ENCODE results near the gene REXO5.

The REXO5 gene

GRCh38 chr16:20879175-20880040 lies 73.1 kb downstream of the REXO5 start:
- no peak for DNase-seq

DNA sequence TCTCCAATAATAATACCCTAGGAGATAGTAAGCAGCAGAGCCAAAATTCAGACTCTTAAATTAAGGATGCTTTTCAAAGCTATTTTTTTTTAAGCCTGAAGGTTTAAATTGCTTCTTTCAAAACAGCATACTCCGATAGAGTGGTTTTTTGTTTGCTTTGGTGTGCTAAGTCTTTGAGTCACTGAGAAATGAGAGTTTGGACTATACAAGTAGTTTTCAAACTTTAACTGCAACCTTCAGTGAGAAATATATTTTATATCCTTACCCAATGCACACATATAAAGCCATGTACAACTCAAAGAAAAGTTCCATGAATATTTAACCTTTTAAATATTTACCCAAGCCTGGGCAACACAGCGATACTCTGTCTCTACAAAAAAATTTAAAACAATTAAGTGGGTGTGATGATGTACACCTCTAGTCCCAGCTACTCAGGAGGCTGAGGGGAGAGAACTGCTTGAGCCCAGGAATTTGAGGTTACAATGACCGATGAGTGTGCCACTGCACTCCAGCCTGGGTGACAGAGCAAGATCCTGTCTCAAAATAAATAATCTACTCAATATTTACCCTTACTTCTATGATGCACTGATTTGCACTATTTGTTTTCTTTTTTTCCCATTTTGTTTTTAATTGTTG lies 74.7 kb downstream of the REXO5 start:
- no peak for DNase-seq

- DNase-seq, result no peak
Measured at GRCh38 chr16:20881503-20881878, 75.2 kb downstream of the REXO5 start.

- no peak for DNase-seq
Measured at GRCh38 chr16:20883554-20884239, 77.4 kb downstream of the REXO5 start.

GRCh38 chr16:20884240-20884556 lies 77.9 kb downstream of the REXO5 start:
- no peak for DNase-seq

- DNase-seq, result no peak
Measured at GRCh38 chr16:20886320-20886719, 80.0 kb downstream of the REXO5 start.

GRCh38 chr16:20887207-20887606 lies 80.9 kb downstream of the REXO5 start:
- DNase-seq, result no peak

- no peak for DNase-seq
Measured at GRCh38 chr16:20889625-20890275, 83.4 kb downstream of the REXO5 start.

- DNase-seq, result no peak
Measured at GRCh38 chr16:20894388-20894787, 88.1 kb downstream of the REXO5 start.

- DNase-seq, result no peak
Measured at GRCh38 chr16:20897253-20897897, 91.0 kb downstream of the REXO5 start.

GRCh38 chr16:20897922-20898321 lies 91.6 kb downstream of the REXO5 start:
- no peak for DNase-seq

GRCh38 chr16:20899071-20899470 lies 92.7 kb downstream of the REXO5 start:
- DNase-seq, result no peak

Data from NCI-H446 treated with DMSO at 0.1 percent for 48 hours (cell line).